Right ventricle myocardium inferior (tissue), 1 donor: ENCODE results near the gene GRIK3. TPM values are rescaled to one million over a fixed set of nuclear protein-coding genes. Genes with fewer than 3 reads are reported as not detected.
"Not testable (repeated sequence)": the region's sequence is repeated elsewhere in the genome, so short reads cannot be mapped to it uniquely, and the experiment has no call there.

Experiments used
- ATAC-seq: fragments of 200-7000 bp; cut with Tn5 transposase; one replicate; pipeline ENCODE4 v1.9.1; 2020; ENCODE audit warnings: mild to moderate bottlenecking, moderate library complexity
- DNase-seq: peaks from one replicate; pipeline ENCODE4 v3.0.0; 2021; ENCODE audit errors: missing footprints
- intact Hi-C: fragments of 100-400 bp; cut with DNase I; formaldehyde crosslinking; loops from one replicate; pipeline ENCODE4 v1.11.0; 2022
- total RNA-seq: library from RNA; stranded (reverse); fragmentation: NEBNext Ultra II Directional; extraction: Animal tissue kit (Norgen Biotek cat#: 25700); gene quantifications from one replicate; pipeline ENCODE4 v1.2.1, GENCODE V29; 2021
- donor health status: DM: no; HTN: yes; CAD: no; lungs with severe emphysema.

Gene GRIK3
- total RNA-seq, 1 donor from 2014 or later = 0.65 TPM

DNA sequence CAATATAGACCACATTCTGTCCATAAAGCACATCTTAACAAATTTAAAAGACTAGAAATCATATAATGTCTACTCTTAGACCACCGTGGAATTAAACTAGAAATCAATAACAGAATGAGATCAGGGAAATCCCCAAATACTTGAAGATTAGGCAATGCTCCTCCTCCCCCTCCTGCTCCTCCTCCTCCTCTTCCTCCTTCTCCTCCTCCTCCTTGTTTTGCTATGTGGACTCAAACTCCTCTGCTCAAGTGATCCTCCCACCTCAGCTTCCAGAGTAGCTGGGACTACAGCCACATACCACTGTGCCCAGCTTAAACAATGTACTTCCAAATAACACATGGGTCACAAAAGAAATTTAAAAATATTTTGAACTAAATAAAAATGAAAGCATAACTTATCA, 134.2 kb downstream of the GRIK3 start:
- intact Hi-C loops = no loop called here
- DNase-seq (no peak), ATAC-seq (no peak)

DNA sequence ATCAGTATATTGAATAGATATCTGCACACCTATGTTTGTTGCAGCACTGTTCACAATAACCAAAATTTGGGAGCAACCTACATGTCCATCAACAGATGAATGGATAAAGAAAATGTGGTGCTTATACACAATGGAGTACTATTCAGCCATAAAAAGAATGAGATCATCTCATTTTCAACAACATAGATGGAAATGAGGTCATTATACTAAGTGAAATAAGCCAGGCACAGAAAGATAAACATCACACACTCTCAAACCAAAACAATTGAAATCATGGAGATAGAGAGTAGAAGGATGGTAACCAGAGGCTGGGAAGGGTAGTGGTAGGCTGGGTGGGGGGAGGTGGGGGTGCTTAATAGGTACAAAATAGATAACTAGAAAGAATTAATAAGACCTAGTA, 136.5 kb downstream of the GRIK3 start:
- DNase-seq, intact Hi-C loops, ATAC-seq: not testable (repeated sequence)

DNA sequence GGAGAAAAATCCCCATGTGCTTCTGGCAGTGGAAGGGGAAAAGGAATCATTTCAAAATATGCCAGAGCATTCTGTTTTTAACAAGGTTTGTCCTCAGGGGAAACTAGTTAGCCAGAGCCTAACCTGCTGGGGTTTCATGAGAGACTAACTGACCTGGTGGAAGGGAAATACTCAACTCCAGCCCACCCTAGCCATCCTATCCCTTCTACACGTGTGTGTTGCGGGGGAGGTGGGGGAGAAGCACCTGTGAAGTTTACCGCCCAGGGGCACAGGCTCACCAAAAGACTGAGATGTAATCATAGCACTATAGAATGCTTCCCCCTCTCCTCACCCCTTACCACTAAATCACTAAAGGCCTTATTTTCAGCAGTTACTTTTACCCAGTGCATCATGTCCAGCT, 139.5 kb downstream of the GRIK3 start:
- intact Hi-C loops = no loop called here
- ATAC-seq = no peak
- no peak for DNase-seq

DNA sequence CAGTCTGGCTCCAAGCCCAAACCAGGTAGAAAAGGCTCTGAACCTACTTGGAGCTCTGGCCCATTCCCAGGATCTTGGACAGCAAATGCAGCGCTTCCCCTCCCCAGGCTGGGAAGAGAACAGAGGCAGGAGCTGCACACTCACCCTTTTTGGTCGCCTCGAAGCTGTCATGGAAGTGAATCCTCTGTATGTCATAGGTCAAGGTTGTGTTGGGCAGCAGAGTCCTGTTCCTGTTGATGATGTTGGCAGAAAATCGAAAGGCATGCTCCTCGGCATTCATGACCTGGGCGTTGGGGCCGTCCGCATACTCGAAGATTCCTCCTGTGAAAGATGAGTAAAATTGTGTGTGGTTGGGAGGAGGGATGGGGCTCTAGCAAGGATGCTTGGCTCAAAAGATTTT, 143.5 kb downstream of the GRIK3 start:
- intact Hi-C loops = no loop called here
- ATAC-seq = no peak
- DNase-seq = no peak

DNA sequence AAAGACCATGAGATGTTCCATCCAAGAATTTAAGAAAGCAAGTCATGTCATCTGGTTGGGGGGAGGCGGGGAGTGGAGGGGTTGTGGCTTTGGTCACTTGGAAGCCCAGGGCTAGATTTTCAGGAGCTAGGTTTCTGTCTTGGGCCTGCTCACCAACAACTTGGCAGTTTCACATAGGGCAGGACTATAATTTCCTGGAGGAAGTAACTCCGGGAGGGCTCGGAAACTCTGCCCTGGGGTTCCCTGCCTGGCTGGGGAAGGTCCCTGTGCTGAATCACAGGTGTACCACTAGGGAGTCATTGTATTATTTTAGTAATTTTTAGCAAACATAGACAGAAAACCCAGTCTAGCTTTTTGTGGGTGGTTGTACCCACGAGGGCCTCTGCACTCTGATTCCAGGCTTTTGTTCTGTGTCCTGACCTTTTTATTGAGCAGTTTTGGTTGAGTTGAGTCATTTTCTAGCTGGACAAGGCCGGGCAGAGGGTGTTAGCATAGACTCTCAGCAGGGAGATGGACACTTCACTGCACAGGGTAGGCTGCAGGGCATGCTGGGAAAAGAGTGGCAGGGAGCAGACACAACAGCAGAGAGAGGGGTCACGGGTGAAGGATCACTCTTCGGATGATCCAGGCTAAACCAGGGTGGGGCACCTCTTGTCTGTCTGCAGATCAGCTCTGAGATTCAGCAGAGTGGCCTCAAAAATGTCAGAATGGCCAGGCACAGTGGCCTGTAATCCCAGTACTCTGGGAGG, 144.7 kb downstream of the GRIK3 start:
- ATAC-seq = no peak
- intact Hi-C loops = no loop called here
- DNase-seq = no peak

DNA sequence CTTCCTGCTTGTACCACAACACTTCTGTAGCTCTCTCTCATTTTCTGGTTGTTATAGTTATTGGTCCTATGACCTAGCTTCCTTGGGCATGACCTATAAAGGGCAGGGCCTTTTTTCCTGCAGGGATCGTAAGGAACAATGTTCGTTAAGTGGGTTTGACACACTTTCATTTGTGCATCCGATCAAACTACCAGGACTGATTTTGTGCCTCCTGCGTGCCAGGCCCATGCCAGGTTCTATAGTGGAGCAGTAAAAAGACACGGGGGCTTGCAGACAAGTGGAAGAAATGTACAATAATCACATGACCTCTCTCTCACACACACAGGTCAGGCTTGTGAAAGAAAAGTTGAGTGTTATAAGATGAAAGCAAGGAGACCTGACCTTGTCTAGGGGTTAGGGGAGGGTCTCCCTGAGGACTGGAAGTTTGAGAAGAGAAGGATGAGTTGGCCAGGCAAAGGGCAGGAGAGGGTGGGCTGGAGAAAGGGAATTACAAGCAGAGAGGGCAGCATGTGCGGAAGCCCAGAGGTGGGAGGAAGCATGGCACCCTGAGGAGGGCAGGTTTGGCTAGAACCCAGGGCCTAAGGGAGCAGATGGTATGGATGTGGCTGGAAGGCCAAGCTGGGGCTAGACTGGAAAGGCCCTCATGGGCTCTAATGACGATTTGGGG, 145.4 kb downstream of the GRIK3 start:
- intact Hi-C loops = no loop called here
- ATAC-seq = no peak
- no peak for DNase-seq

DNA sequence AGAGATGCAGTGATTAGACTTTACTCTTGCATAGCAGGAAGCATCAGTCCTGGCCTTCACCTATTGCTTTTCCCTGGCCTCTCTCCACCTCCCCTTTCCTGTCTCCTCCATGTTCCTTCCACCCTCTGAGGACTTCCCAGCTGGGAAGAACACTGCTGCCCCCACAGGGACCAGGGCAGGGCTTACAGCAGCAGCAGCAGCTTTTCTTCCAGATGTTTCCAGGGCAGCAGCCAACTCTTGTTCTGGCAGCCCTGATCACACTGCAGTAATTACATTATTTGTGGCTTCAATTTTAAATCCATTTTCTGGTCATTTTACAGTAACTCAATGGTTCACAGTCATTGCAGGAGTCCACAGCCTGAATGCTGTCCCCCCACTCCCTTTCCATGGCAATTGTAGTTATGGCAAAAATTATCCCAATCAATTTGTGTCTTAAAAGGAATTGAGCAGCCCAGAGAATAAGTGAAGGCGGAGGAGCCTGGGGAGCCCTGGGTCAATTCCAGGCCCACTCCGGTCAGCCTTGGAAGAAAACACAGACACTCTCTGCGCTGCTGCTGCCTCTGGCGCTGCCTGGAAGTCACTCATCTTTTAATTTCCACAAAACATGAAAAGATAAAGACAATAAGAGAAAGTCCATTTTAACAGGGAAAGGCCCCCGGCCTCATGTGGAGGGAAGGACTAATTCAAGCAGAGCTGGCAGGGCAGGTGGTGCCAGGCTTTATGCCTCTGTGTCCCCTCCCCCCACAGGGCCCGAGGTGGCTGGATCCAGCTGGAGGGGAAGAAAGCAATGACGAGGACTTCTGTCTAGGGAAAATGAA, 148.6 kb downstream of the GRIK3 start:
- DNase-seq (no peak), ATAC-seq (peak; percentile 83)
- intact Hi-C loops = no loop called here

DNA sequence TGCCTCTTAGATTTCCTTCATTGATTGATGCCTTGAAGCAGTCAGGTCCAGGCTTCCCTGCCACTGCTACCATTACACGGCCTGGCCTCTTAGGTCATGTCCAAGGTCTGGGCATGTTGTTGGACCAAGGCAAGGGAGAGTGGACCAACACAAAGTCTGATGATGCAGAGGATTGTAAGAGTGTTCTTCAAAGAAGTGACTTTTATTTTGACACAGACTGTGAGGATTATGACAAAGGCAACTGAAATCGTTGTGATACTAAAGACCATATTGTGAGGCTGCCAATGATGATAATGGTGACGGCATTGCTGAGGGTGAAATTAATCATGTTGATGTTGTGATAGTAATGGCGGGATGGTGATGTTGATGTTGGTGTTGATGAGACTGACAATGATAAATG, 149.5 kb downstream of the GRIK3 start:
- DNase-seq (no peak), ATAC-seq (no peak)
- intact Hi-C loops = no loop called here

DNA sequence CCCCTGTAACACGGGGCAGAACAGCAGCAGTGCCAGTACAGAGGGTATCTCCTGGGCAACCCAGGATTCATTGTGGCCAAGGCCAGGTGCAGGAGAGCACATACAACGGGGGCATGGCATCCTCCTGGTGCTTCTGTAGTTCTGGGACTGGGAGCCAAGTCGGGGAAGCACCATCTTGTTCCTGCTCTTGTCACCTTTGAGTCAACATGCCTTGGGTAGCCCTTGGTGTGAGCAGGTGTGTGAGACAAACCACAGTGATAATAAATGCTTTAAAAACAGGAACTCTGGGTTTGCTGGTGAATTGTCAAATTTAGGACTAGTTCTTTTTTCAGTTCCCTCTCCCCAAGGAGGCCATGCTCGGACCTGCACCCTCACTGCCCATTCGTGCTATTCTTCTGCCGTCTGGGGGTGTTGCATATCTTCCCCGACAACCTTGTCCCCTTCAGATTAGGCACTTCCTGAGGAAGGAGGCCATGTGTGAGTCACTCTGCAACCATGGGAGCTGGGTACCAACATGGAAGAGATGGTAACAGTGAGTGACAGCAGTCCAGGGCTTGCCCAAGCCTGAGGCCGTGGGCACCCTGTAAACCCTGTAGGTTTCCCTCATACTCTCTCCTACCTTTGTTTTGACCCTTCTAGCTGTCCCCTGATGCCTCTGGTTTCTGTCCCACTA, 150.2 kb downstream of the GRIK3 start:
- ATAC-seq (no peak), DNase-seq (no peak)
- intact Hi-C loops = no loop called here

DNA sequence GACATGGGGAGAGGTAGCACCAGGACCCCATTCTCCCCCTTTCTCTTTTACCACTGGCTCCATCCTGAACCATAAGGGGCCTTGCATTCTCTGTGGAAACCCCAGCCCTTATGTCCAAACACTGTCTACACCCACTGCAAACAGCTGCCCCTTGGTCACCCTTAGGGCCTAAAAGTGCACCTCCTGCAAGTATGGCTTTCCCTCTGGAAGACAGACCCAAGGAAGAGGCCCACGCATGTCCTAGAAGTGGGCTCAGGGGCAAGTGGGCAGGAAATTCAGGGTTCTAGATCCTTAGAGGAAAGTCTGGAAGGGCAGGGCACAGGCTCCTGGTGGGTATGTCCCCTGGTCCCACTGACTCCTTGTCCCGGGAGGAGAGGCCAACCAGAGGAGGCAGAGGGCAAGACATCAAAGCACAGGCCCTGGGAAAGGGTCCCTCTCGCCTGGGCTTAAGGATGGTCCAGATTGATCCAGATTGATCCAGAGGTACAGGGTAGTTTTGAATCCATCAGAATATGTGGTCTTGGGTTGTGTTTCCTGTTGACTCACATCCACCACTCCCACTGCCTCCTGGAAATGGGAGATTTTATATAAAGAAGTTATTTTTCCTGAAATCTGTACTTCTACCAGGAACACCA, 150.9 kb downstream of the GRIK3 start:
- intact Hi-C loops = no loop called here
- ATAC-seq (no peak), DNase-seq (no peak)

DNA sequence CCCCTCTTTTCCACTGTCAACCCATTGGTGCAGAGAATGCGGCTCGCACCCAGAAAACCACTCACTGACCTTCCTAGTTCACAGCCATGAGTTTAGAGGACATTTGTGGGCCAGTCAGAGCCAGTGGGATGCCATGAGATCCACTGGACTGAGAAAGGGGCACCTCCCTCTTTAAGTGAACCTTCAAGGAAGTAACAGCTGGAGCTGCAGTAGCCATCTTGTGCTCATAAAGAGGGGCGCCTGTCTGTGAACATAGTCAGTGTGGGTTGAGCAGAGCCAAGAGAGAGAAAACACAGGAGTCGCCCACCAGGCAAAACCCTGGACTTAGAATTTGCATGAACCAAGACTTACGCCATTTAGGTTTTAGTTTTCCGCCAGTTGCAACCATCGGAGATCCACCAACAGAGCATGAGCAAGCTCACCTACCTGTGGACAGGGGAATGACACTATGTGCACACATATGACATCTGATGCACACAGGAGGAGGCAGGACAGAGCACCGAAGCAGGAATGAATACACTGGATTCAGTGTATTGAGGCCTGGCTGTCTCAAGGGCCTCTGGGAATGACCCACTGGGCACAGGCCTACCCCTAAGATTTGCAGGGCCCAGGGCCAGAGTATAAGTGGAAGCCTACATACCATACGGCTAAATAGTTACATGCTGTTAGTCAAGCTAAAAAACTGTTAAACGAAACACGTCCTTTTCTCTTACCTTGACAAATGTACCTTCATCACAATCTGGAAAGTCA, 151.6 kb downstream of the GRIK3 start:
- intact Hi-C loops = no loop called here
- DNase-seq = no peak
- ATAC-seq = no peak

DNA sequence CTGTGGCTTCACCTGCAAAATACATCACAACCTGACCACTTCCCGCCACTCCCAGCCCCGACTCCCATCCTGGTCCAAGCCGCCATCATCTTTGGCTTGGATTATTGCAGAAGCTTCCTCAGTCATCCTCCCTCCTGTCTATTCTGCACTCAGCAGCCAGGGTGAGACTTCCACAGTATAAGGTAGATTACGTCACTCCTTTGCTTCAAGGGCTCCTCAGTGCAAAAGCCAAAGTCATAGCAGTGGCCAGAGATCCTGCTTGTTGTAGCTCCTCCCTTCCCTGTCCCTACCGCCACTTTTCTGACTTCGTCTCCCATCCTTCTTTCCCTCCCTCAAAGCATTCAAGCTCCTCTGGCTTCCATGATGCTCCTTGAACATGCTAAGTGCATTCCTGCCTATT, 152.8 kb downstream of the GRIK3 start:
- ATAC-seq (no peak), DNase-seq (no peak)
- intact Hi-C loops = no loop called here

DNA sequence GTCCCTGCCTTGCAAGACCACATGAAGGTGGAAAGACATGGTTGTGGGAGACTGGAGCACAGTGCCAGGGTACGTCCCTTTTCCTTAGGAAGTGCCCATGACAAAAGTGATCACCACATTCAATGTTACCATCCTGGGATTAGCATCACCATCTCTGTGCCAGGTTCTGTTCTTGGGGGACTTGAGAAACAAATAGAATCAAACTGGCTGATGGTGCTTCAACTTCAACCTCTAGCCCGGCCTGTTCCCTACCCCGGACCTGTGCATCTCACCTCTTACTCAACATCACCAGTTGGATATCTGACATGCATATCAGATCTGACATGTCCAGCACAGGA, 153.3 kb downstream of the GRIK3 start:
- ATAC-seq (no peak), DNase-seq (no peak)
- intact Hi-C loops = no loop called here

DNA sequence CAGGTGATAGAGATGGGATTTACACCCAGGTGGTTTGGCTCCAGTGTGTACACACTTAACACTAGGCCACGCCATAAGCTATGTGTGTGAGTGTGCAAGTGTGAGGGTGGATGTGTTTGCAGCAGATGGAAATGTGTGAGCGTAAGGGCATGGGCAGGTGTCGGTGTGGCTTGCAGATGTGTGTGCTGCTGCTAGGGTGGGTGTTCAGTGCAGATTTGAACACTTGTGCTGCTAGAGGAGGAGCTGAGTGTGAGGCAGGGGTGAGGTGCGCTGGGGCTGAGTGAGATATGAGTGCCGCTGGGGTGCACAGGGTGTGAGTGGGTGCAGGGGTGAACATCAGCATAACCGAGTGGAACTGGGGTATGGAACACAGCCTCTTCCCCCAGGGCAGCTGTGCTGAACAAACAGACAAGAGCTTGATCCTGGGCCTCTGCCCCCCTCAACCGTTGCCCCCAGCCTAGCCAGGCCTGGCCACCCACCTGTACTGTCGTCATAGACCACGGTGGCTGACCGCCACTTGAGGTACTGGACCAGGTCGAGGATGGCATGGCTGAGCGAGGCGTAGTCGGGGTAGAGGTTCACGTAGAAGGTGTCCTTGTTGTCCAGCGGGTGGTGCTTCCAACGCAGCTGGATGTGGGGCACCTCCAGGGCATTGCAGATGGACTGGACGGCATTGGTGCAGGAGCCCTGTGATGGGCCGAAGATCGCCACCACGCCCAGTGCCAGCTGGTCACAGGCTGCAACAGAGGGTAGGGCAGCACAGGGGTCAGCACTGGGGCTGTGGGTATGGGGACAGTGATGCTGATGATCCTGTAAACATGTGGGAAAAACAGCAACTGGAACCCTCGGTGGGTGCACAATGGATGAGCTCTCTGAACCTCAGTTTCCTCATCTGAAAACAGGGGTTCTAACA, 153.9 kb downstream of the GRIK3 start:
- intact Hi-C loops = no loop called here
- DNase-seq (no peak), ATAC-seq (no peak)

DNA sequence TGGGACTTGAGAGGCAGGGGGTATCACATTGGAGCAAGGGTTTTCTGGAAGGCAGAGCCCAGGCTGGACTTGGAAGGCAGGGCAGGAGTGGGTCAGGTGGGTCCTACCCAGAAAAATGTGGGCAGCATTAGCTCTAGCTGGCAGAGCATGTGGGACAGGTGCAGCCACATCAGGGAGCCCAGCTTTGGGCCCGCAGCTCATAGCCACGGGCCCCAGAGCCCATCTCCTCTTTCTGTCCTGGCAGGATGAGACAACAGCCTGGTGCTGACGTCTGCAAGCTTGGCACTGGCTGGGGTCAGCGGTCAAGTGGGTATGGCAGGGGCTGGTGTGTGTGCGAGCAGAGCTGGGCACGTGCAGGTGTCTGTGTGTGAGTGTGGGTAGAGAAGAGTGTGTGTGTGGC, 154.7 kb downstream of the GRIK3 start:
- intact Hi-C loops = no loop called here
- no peak for DNase-seq
- ATAC-seq = no peak

DNA sequence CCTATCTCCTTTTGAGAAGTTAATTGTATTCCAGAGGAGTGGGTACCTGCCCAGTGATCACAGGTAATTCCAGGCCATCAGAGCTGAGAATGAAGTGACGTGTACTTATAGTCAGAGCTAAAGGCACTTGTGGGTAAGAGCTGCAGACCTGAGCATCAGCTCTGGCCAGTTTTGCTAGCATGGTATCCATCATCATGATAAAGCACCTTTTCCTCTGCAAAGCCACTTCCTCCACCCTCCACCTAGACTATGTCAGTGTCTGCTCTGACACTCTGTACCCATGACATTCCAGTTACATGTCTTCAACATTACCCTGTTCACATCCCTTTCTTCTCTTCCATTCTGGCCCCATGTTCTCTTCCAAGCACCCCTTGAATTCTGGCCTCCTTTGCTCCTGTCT, 157.3 kb downstream of the GRIK3 start:
- DNase-seq (no peak), ATAC-seq (no peak)
- intact Hi-C loops = no loop called here

DNA sequence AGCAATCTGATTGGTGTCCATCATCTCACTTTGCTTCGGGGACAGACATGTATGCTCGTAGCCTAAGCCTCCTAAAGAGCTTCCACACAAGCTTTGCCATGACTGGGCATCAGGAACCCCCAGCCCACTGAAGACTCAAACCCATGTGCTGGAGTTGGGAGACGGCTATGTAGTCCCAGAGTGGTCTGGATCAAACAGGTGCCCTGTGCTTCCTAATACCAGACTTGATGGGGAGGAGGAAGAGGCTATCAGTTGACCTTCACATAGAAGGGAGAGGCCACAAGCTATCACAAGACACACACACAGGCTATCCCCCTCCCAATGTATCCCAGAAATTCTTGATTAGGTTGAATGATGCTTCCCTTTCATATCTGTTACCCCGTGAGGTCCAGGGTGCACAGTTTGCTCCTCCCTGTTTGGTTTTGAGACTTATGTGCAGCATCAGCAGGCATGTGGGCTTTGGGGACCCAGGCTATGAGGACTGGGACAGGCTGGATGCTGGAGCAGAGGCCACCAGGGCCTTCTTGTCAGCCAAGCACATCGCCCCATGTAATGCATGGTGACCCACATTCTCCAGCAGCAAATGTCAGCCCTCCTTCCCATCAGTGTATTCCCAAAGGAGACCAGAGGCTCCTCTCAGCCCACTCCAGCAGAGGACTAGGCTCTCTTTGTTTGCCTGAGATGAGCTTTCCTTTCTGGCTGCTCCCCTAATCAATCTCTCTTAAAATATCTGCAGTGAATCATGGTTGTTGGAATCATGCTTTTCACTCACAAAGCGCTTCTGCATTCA, 159.8 kb downstream of the GRIK3 start:
- ATAC-seq (no peak), DNase-seq (no peak)
- intact Hi-C loops = no loop called here
